Keratinocyte (primary cell): ENCODE results near the gene TXNL1. TPM values are rescaled to one million over a fixed set of nuclear protein-coding genes. Genes with fewer than 3 reads are reported as not detected.

Source experiments
- DNase-seq: peaks from one replicate; pipeline ENCODE4 v3.0.0-alpha.2; 2011; ENCODE audit warnings: low read depth, missing footprints, low spot score
- FAIRE-seq: peaks from 2 replicates; lab custom pipeline; 2011; peaks lifted over from hg19 to GRCh38; lab: Jason Lieb, UNC
- H2AFZ ChIP-seq: 2 replicates; pipeline ENCODE4 v1.6.0; 2012; ENCODE audit warnings: low read length, control low read depth, inconsistent platforms; ENCODE audit not compliant: control insufficient read depth
- H3K27ac ChIP-seq: 2 replicates; pipeline ENCODE4 v1.5.1; 2011; ENCODE audit warnings: low read length; ENCODE audit not compliant: control insufficient read depth, insufficient read depth
- H3K27me3 ChIP-seq: 3 replicates; pipeline ENCODE4 v1.6.0; 2011; ENCODE audit warnings: low read length; ENCODE audit not compliant: control insufficient read depth, insufficient read depth; ENCODE audit errors: extremely low read depth
- H3K36me3 ChIP-seq, 2 experiments: 2 replicates in 1 of 2; 3 replicates in 1 of 2; pipeline ENCODE4 v1.5.1; 2011; ENCODE audit warnings: low read length in 2 of 2, mild to moderate bottlenecking in 1 of 2; ENCODE audit not compliant: control insufficient read depth in 2 of 2, insufficient read depth in 2 of 2; ENCODE audit errors: extremely low read depth in 1 of 2
- H3K4me1 ChIP-seq: 3 replicates; pipeline ENCODE4 v1.5.1; 2011; ENCODE audit warnings: low read length; ENCODE audit not compliant: control insufficient read depth, insufficient read depth; ENCODE audit errors: extremely low read depth
- H3K4me2 ChIP-seq: 3 replicates; pipeline ENCODE4 v1.6.0; 2011; ENCODE audit warnings: low read depth, low read length; ENCODE audit not compliant: control insufficient read depth, insufficient read depth; ENCODE audit errors: extremely low read depth
- H3K4me3 ChIP-seq, 3 experiments: fragments of 200-600 bp in 1 of 3; sonication (generic) in 1 of 3; 2 replicates in 2 of 3; 3 replicates in 1 of 3; pipeline ENCODE4 v1.5.1; 2011 to 2016; ENCODE audit warnings: low read length in 3 of 3, mild to moderate bottlenecking in 3 of 3, control low read depth in 2 of 3, inconsistent platforms in 1 of 3, low read depth in 1 of 3, mixed read lengths in 1 of 3, mixed run types in 1 of 3, moderate library complexity in 1 of 3; ENCODE audit not compliant: control insufficient read depth in 2 of 3, insufficient read depth in 2 of 3; ENCODE audit errors: extremely low read depth in 1 of 3
- H3K79me2 ChIP-seq: 2 replicates; pipeline ENCODE4 v1.6.0; 2012; ENCODE audit warnings: low read length; ENCODE audit not compliant: control insufficient read depth, insufficient read depth
- H3K9ac ChIP-seq: 3 replicates; pipeline ENCODE4 v1.6.0; 2011; ENCODE audit warnings: low read length; ENCODE audit not compliant: control insufficient read depth, insufficient read depth; ENCODE audit errors: extremely low read depth
- H3K9me1 ChIP-seq: 3 replicates; pipeline ENCODE4 v1.6.0; 2011; ENCODE audit warnings: low read length; ENCODE audit not compliant: control insufficient read depth, insufficient read depth; ENCODE audit errors: extremely low read depth
- H3K9me3 ChIP-seq: 2 replicates; pipeline ENCODE4 v1.5.1; 2012; ENCODE audit warnings: low read depth, low read length; ENCODE audit not compliant: control insufficient read depth
- H4K20me1 ChIP-seq: 3 replicates; pipeline ENCODE4 v1.6.0; 2011; ENCODE audit warnings: low read length; ENCODE audit not compliant: control insufficient read depth, insufficient read depth; ENCODE audit errors: extremely low read depth
- EZH2 ChIP-seq: IDR thresholded peaks from one replicate; pipeline ENCODE4 v1.6.1; 2012; ENCODE audit warnings: inconsistent platforms, mild to moderate bottlenecking, low read length, moderate library complexity
- dilution Hi-C: fragments of 300-500 bp; cut with MboI; formaldehyde crosslinking; loops from one replicate; pipeline ENCODE4 v1.7.0; 2020; ENCODE audit warnings: low sequenced_read_pairs; ENCODE audit not compliant: extremely low pct_ligation_motif_present
- polyA plus RNA-seq, 5 experiments: library from polyadenylated mRNA; depleted of rRNA in 3 of 5; stranded (reverse) in 3 of 5; stranded (forward) in 1 of 5; unstranded in 1 of 5; fragments of >200 nt; gene quantifications; 1 replicate in 1 of 5; 2 replicates in 3 of 5; 3 replicates in 1 of 5; pipeline versions ENCODE4 v1.2.1 to v1.2.3, GENCODE V29; 2011 to 2012; ENCODE audit warnings: missing spikeins in 2 of 5, low read depth in 1 of 5, low replicate concordance in 1 of 5
- TF ChIP-seq, protein P1 (sequence below), 3 experiments: IDR thresholded peaks in 1 of 3; conservative IDR thresholded peaks in 1 of 3; optimal IDR thresholded peaks in 1 of 3; 2 replicates in 2 of 3; 3 replicates in 1 of 3; pipeline versions ENCODE3 to v1.5.1; 2011; ENCODE audit warnings: low read length in 3 of 3, mild to moderate bottlenecking in 3 of 3, moderate library complexity in 2 of 3, control low read depth in 1 of 3, inconsistent platforms in 1 of 3; ENCODE audit not compliant: insufficient read depth in 2 of 3; ENCODE audit errors: extremely low read depth in 1 of 3

The TXNL1 gene
- polyA plus RNA-seq, 1 donor (not counting 4 experiments of a cell fraction or from before 2014, with no cell fraction given) = 92.5 TPM

DNA sequence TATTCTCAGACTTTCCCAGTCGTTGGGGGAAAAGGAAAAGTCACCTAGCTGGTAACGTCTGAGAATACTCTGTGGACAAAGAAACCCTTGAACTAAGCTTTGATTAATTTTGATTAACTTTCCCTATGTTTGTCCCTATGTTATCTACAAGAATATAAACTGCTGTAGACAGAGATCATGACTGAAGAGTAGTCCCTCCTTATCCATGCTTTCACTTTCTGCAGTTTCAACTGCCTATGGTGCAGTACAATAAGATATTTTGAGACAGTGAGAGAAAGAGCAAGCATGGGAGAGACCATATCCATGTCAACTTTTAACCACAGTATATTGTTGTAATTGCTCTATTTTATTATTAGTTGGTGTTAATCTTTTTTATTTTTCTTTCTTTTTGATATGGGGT, 31.8 kb downstream of the TXNL1 start:
- H3K27ac ChIP-seq = no peak overlapping the region
- H3K27me3 ChIP-seq = no peaks in the 10 kb centered on the region
- no peak for DNase-seq
- TF ChIP-seq, protein P1, sequence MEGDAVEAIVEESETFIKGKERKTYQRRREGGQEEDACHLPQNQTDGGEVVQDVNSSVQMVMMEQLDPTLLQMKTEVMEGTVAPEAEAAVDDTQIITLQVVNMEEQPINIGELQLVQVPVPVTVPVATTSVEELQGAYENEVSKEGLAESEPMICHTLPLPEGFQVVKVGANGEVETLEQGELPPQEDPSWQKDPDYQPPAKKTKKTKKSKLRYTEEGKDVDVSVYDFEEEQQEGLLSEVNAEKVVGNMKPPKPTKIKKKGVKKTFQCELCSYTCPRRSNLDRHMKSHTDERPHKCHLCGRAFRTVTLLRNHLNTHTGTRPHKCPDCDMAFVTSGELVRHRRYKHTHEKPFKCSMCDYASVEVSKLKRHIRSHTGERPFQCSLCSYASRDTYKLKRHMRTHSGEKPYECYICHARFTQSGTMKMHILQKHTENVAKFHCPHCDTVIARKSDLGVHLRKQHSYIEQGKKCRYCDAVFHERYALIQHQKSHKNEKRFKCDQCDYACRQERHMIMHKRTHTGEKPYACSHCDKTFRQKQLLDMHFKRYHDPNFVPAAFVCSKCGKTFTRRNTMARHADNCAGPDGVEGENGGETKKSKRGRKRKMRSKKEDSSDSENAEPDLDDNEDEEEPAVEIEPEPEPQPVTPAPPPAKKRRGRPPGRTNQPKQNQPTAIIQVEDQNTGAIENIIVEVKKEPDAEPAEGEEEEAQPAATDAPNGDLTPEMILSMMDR (optimal IDR thresholded peaks at IDR 0.05 in 1 of 3, IDR thresholded peaks at IDR 0.05 in 1 of 3, conservative IDR thresholded peaks at IDR 0.05 in 1 of 3; ENCODE audit: extremely low read depth in 1 of 3, insufficient read depth in 2 of 3, low read length in 3 of 3) = no peak
- no peak for TF ChIP-seq EZH2
- no peak for FAIRE-seq
- H3K9ac ChIP-seq = no peak overlapping the region
- no peaks in the 10 kb centered on the region for H3K9me1 ChIP-seq
- peaks cover 9 to 18% of the 10 kb centered on the region in 2 experiments for H3K36me3 ChIP-seq
- no peaks in the 10 kb centered on the region for H3K9me3 ChIP-seq
- H3K79me2 ChIP-seq = no peaks in the 10 kb centered on the region
- dilution Hi-C loops = no loop called here
- H3K4me3 ChIP-seq = no peak overlapping the region
- H4K20me1 ChIP-seq = no peaks in the 10 kb centered on the region
- no peak overlapping the region for H3K4me2 ChIP-seq
- H2AFZ ChIP-seq = no peak overlapping the region
- no peaks in the 10 kb centered on the region for H3K4me1 ChIP-seq

DNA sequence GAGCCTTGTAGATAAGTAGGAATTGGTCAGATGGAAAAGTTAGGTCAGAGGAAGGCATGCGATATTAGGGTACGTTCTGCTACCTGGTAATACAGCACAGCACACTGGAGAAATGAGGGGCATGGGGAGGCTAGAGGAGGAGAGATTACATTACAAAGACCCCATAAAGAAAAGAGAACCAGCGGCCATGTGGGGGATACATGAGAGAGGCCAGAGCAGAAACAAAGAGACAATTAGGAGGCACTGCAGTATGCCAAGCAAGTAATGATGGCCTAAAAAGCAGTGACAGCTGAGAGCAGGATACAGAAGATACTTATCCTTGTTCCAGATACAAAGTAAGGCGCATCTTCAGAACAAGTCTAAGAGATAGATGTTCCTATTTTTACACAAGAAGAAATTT, 40.0 kb downstream of the TXNL1 start:
- Histone ChIP-seq H3K9me3 (no peaks in the 10 kb centered on the region), H3K27ac (no peak overlapping the region), H3K27me3 (no peaks in the 10 kb centered on the region), H2AFZ (no peak overlapping the region), H3K9me1 (no peaks in the 10 kb centered on the region), H3K4me3 (no peak overlapping the region), H3K36me3 (peaks cover 2 to 3% of the 10 kb centered on the region in 2 experiments), H4K20me1 (no peaks in the 10 kb centered on the region), H3K4me1 (no peaks in the 10 kb centered on the region), H3K9ac (no peak overlapping the region), H3K4me2 (no peak overlapping the region), H3K79me2 (no peaks in the 10 kb centered on the region)
- dilution Hi-C loops = no loop called here
- FAIRE-seq (no peak), DNase-seq (no peak)
- TF ChIP-seq EZH2 = no peak
- TF ChIP-seq, protein P1 (optimal IDR thresholded peaks at IDR 0.05 in 1 of 3, IDR thresholded peaks at IDR 0.05 in 1 of 3, conservative IDR thresholded peaks at IDR 0.05 in 1 of 3; ENCODE audit: extremely low read depth in 1 of 3, insufficient read depth in 2 of 3, low read length in 3 of 3) = no peak
